GM23248 (cell line): ENCODE data around the gene LAMA5.

Experiments
- EZH2 ChIP-seq: fragments of 200-600 bp; sonication (generic); IDR thresholded peaks from 2 replicates; pipeline ENCODE4 v1.6.1; 2018; ENCODE audit warnings: antibody characterized with exemption, mild to moderate bottlenecking; ENCODE audit not compliant: insufficient read depth, poor library complexity, severe bottlenecking
- EZH2phosphoT487 ChIP-seq: fragments of 200-600 bp; sonication (generic); IDR thresholded peaks from 2 replicates; pipeline ENCODE4 v1.6.1; 2018; ENCODE audit warnings: antibody characterized with exemption, moderate library complexity, mild to moderate bottlenecking, low read depth; ENCODE audit not compliant: insufficient read depth

DNA sequence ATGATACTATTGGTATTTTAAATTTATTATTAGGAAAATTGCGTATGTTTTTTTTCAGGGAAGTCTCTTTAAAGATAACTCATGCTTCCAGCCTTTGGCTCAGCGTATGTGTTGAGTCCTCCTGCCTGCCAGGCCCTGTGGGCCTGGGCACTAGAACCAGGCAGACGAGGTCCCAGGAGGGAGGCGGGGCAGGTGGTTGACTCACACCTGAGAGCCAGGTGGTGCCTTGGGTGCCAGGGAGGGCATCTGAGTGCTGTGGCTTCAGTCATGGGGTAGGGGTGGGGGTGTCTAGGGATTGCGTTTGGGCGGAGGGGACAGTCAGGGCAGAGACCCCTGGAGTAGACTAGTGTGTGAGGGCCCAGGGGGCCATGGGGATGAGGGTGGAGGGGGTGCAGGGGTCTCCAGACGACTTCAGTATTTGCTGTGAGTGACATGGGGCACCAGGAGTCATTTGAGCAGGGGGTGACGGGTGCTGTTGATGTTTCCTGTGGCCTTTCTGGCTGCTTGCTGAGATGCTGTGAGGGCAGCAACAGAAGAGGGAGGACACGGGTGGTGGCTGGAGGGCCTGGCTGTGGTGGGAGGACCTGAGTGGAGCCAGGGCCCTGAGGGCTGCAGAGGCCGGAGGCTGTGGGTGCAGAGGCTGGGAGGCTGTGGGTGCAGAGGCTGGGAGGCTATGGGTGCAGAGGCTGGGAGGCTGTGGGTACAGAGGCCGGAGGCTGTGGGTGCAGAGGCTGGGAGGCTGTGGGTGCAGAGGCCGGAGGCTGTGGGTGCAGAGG lies 79.2 kb downstream of the LAMA5 start:
- no peak for TF ChIP-seq EZH2phosphoT487
- no peak for TF ChIP-seq EZH2
